ENCODE measurements around the gene WNT7B. TPM values are rescaled to one million over a fixed set of nuclear protein-coding genes. Genes with fewer than 3 reads are reported as not detected.

WNT7B gene
- total RNA-seq, 1 donor from 2014 or later: 0.15 TPM

GRCh38 chr22:45884201-45885062, 92.5 kb downstream of the WNT7B start:
- H3K4me3 Mint-ChIP-seq (ENCODE audit: unreplicated experiment): no peak overlapping the region
- H3K27me3 Mint-ChIP-seq (ENCODE audit: low read depth): peaks cover 20% of the 10 kb centered on the region
- H3K27ac Mint-ChIP-seq (ENCODE audit: unreplicated experiment): no peak overlapping the region
- DNase-seq (ENCODE audit: low spot score): peak; percentile 77
- no peaks in the 10 kb centered on the region for H3K36me3 Mint-ChIP-seq (ENCODE audit: low read depth)
- no peak for TF ChIP-seq CTCF (IDR thresholded peaks at IDR 0.05)
- H3K4me1 Mint-ChIP-seq (ENCODE audit: low read depth): peaks cover 3% of the 10 kb centered on the region
- H3K9me3 Mint-ChIP-seq (ENCODE audit: low read depth): no peaks in the 10 kb centered on the region

- peaks cover 20% of the 10 kb centered on the region for H3K27me3 Mint-ChIP-seq (ENCODE audit: low read depth)
- no peaks in the 10 kb centered on the region for H3K9me3 Mint-ChIP-seq (ENCODE audit: low read depth)
- no peak overlapping the region for H3K4me3 Mint-ChIP-seq (ENCODE audit: unreplicated experiment)
- DNase-seq (ENCODE audit: low spot score): peak; percentile 72
- no peak overlapping the region for H3K27ac Mint-ChIP-seq (ENCODE audit: unreplicated experiment)
- H3K36me3 Mint-ChIP-seq (ENCODE audit: low read depth): no peaks in the 10 kb centered on the region
- TF ChIP-seq CTCF (IDR thresholded peaks at IDR 0.05): no peak
- peaks cover 3% of the 10 kb centered on the region for H3K4me1 Mint-ChIP-seq (ENCODE audit: low read depth)
Measured at GRCh38 chr22:45883811-45884170, 93.2 kb downstream of the WNT7B start.

- Mint-ChIP-seq H3K27me3 (ENCODE audit: low read depth) (peaks cover 24% of the 10 kb centered on the region), H3K4me1 (ENCODE audit: low read depth) (peaks cover 3% of the 10 kb centered on the region), H3K27ac (ENCODE audit: unreplicated experiment) (no peak overlapping the region)
Measured at GRCh38 chr22:45882881-45883810, 93.8 kb downstream of the WNT7B start.

GRCh38 chr22:45881524-45881875, 95.5 kb downstream of the WNT7B start:
- Mint-ChIP-seq H3K36me3 (ENCODE audit: low read depth) (no peaks in the 10 kb centered on the region), H3K4me1 (ENCODE audit: low read depth) (peaks cover 3% of the 10 kb centered on the region), H3K4me3 (ENCODE audit: unreplicated experiment) (no peak overlapping the region), H3K27me3 (ENCODE audit: low read depth) (peaks cover 19% of the 10 kb centered on the region), H3K27ac (ENCODE audit: unreplicated experiment) (no peak overlapping the region), H3K9me3 (ENCODE audit: low read depth) (no peaks in the 10 kb centered on the region)
- peak; percentile 54 for DNase-seq (ENCODE audit: low spot score)
- TF ChIP-seq CTCF (IDR thresholded peaks at IDR 0.05): no peak

More at GRCh38 chr22:45882881-45883810, 93.8 kb downstream of the WNT7B start:
- Mint-ChIP-seq H3K36me3 (ENCODE audit: low read depth) (no peaks in the 10 kb centered on the region), H3K9me3 (ENCODE audit: low read depth) (no peaks in the 10 kb centered on the region), H3K4me3 (ENCODE audit: unreplicated experiment) (no peak overlapping the region)
- DNase-seq (ENCODE audit: low spot score): peak; percentile 85
- no peak for TF ChIP-seq CTCF (IDR thresholded peaks at IDR 0.05)
